Measurements from ENCODE around the gene PRSS21. TPM values are rescaled to one million over a fixed set of nuclear protein-coding genes. Genes with fewer than 3 reads are reported as not detected.

PRSS21 gene
- total RNA-seq, 1 donor: 0.43 TPM

DNA sequence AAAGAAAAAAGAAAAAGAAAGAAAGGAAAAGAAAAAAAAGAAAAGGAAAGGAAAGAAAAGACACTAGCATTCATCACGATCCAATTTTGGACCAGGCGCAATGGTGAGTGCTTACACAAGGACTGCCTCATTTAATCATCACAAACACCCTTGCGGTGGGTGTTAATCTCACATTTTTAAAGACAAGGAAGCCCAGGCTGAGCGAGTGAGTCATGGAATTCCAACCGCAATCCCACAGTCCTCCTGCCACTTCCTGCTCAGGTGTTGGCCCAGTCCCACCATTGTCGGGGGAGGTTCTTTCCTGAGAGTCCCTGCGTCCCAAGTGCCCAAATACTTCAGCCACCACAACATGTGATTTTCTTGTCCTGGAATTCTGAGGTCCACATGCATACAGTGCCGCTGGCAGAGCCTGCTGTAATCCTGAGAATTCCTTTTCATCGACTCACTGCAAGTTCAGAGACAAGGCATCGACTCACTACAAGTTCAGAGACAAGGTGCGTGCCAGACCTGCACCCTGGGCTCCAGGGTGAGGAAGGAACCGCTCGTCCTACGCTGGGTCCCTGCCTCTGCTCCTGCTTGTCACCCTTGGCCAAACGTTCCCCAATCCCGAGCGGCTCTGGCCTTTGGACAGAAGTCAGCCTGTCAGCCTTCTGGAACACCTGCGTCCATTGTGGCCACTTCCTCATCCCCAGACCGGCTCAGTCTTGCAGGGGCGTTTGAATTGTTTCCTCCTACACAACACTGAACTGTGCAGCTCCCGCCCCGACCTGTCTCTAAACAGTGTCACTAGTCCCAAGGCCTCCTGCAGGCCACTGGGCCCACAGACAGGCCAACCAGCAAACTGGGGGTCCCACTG lies 18.8 kb downstream of the PRSS21 start:
- TF ChIP-seq, protein P1, sequence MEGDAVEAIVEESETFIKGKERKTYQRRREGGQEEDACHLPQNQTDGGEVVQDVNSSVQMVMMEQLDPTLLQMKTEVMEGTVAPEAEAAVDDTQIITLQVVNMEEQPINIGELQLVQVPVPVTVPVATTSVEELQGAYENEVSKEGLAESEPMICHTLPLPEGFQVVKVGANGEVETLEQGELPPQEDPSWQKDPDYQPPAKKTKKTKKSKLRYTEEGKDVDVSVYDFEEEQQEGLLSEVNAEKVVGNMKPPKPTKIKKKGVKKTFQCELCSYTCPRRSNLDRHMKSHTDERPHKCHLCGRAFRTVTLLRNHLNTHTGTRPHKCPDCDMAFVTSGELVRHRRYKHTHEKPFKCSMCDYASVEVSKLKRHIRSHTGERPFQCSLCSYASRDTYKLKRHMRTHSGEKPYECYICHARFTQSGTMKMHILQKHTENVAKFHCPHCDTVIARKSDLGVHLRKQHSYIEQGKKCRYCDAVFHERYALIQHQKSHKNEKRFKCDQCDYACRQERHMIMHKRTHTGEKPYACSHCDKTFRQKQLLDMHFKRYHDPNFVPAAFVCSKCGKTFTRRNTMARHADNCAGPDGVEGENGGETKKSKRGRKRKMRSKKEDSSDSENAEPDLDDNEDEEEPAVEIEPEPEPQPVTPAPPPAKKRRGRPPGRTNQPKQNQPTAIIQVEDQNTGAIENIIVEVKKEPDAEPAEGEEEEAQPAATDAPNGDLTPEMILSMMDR (IDR thresholded peaks at IDR 0.05; ENCODE audit: insufficient read depth, low read depth, low read length): no peak
- no peak overlapping the region for H3K4me3 ChIP-seq (ENCODE audit: low read depth, low read length)

GRCh38 chr16:2836646-2837508 lies 19.8 kb downstream of the PRSS21 start:
- TF ChIP-seq, protein P1 (IDR thresholded peaks at IDR 0.05; ENCODE audit: insufficient read depth, low read depth, low read length): no peak
- DNase-seq (ENCODE audit: low read depth): no peak
- H3K4me3 ChIP-seq (ENCODE audit: low read depth, low read length): no peak overlapping the region

More for the DNA sequence above, 18.8 kb downstream of the PRSS21 start:
- DNase-seq (ENCODE audit: low read depth): peak; percentile 94

DNA sequence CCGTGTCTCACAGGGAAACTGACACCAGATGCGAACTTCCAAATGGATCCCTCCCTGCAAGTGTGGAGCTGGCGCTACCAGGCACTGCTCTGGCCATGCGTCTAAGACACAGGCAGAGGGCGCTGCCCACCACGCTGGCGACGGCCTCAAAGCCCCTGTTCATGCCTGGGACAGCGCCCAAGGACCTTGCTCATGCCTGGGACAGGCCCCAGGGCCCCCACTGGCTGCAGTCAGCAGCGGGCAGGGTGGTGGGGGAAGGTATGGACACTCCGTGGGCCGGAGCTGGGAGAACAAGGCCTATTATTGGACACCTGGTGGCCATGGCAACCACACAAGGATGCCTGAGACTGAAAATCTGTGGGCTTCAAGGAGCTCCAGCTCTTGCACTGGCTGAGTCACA lies 21.9 kb downstream of the PRSS21 start:
- TF ChIP-seq, protein P1 (IDR thresholded peaks at IDR 0.05; ENCODE audit: insufficient read depth, low read depth, low read length): peak; percentile 91
- DNase-seq (ENCODE audit: low read depth): peak; percentile 77
- H3K4me3 ChIP-seq (ENCODE audit: low read depth, low read length): no peak overlapping the region

- DNase-seq (ENCODE audit: low read depth): no peak
- no peak overlapping the region for H3K4me3 ChIP-seq (ENCODE audit: low read depth, low read length)
Observed at GRCh38 chr16:2839650-2840450, 22.8 kb downstream of the PRSS21 start.

GRCh38 chr16:2840914-2841313 lies 23.9 kb downstream of the PRSS21 start:
- H3K4me3 ChIP-seq (ENCODE audit: low read depth, low read length): no peak overlapping the region
- TF ChIP-seq, protein P1 (IDR thresholded peaks at IDR 0.05; ENCODE audit: insufficient read depth, low read depth, low read length): no peak
- DNase-seq (ENCODE audit: low read depth): no peak

More at GRCh38 chr16:2839650-2840450, 22.8 kb downstream of the PRSS21 start:
- TF ChIP-seq, protein P1 (IDR thresholded peaks at IDR 0.05; ENCODE audit: insufficient read depth, low read depth, low read length): no peak
